AG04450 (cell line): ENCODE results near the gene GAS6. TPM values are rescaled to one million over a fixed set of nuclear protein-coding genes. Genes with fewer than 3 reads are reported as not detected.
"Not testable (repeated sequence)": the region's sequence is repeated elsewhere in the genome, so short reads cannot be mapped to it uniquely, and the experiment has no call there.

Experiments used
- CTCF ChIA-PET: fragments of 300-600, 350-600 bp; formaldehyde crosslinking; extraction: SDS; loops from one replicate; lab custom pipeline; 2022; ENCODE audit warnings: antibody characterized with exemption, inconsistent platforms; lab: Charles Lee
- POLR2A ChIA-PET: fragments of 350-600 bp; formaldehyde crosslinking; extraction: SDS; loops from one replicate; lab custom pipeline; 2021; ENCODE audit warnings: antibody characterized with exemption, inconsistent platforms; lab: Yijun Ruan, JAX
- DNase-seq: peaks from one replicate; pipeline ENCODE4 v3.0.0-alpha.2; 2011; ENCODE audit warnings: low read depth, low spot score
- H3K27ac ChIP-seq: one replicate; pipeline ENCODE4 v1.5.1; 2012; ENCODE audit warnings: low read depth, low read length, control low read depth
- H3K27me3 ChIP-seq: one replicate; pipeline ENCODE4 v1.6.0; 2012; ENCODE audit warnings: low read length; ENCODE audit not compliant: control insufficient read depth, insufficient read depth
- H3K4me3 ChIP-seq: 2 replicates; pipeline ENCODE4 v1.5.1; 2011; ENCODE audit warnings: mild to moderate bottlenecking, low read depth, low read length, control low read depth
- H3K9me3 ChIP-seq: 2 replicates; pipeline ENCODE4 v1.5.1; 2012; ENCODE audit warnings: low read length; ENCODE audit not compliant: control insufficient read depth, insufficient read depth
- polyA plus RNA-seq: library from polyadenylated mRNA; depleted of rRNA; stranded (reverse); fragments of >200 nt; gene quantifications from 2 replicates; pipeline ENCODE4 v1.2.3, GENCODE V29; 2011
- TF ChIP-seq, protein P1 (sequence below): IDR thresholded peaks from 2 replicates; pipeline ENCODE4 v1.5.1; 2011; ENCODE audit warnings: low read depth, low read length, control low read depth, inconsistent platforms

GAS6 gene
- polyA plus RNA-seq, 1 experiment: 356 TPM

DNA sequence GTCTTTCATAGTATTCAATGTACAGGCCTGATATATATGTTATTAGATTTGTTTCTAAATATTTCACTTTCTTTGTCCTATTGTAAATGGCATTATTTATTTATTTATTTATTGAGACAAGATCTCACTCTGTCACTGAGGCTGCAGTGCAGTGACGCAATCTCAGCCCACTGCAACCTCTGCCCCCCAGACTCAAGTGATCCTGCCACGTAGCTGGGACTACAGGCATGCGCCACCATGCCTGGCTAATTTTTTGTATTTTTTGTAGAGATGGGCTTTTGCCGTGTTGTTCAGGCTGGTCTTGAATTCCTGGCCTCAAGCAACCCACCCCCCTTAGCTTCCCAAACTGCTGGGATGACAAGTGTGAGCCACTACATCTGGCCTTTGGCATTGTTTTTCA lies 5.4 kb upstream of the GAS6 start:
- TF ChIP-seq, protein P1, sequence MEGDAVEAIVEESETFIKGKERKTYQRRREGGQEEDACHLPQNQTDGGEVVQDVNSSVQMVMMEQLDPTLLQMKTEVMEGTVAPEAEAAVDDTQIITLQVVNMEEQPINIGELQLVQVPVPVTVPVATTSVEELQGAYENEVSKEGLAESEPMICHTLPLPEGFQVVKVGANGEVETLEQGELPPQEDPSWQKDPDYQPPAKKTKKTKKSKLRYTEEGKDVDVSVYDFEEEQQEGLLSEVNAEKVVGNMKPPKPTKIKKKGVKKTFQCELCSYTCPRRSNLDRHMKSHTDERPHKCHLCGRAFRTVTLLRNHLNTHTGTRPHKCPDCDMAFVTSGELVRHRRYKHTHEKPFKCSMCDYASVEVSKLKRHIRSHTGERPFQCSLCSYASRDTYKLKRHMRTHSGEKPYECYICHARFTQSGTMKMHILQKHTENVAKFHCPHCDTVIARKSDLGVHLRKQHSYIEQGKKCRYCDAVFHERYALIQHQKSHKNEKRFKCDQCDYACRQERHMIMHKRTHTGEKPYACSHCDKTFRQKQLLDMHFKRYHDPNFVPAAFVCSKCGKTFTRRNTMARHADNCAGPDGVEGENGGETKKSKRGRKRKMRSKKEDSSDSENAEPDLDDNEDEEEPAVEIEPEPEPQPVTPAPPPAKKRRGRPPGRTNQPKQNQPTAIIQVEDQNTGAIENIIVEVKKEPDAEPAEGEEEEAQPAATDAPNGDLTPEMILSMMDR: no peak
- POLR2A ChIA-PET: interaction anchor here (0.5 kb wide), 1 partner anchor 376 kb away, joined by 3 read pairs; no protein-coding TSS in a partner anchor
- CTCF ChIA-PET: no interaction called here
- Histone ChIP-seq H3K27me3 (no peaks in the 10 kb centered on the region), H3K27ac (no peak overlapping the region), H3K4me3 (no peak overlapping the region), H3K9me3 (no peaks in the 10 kb centered on the region; the same call in 1 of the 2 replicates)
- no peak for DNase-seq

GRCh38 chr13:113867913-113868312 lies 4.0 kb upstream of the GAS6 start:
- CTCF ChIA-PET, H3K27ac ChIP-seq, H3K27me3 ChIP-seq, POLR2A ChIA-PET, H3K9me3 ChIP-seq, DNase-seq, H3K4me3 ChIP-seq: not testable (repeated sequence)

DNA sequence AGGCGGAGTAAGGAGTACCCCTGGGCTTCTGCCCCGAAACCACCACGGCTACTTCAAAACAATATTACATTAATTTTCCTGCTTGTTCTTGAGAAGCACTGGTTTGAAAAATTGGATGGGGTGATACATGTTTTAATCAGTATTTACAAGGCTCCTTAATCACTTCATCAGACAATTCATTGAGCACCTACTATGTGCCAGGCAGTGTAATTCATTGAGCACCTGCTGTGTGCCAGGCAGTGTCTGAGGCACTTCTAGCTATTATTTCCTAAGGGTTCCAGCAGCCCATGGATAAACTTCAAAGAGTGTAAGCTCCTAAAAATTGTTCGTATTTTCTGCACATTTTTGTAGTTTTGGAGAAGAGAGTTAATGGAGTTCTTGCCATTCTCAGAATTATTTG lies 1.6 kb upstream of the GAS6 start:
- H3K27ac ChIP-seq: no peak overlapping the region
- H3K9me3 ChIP-seq: peaks cover 6% of the 10 kb centered on the region; the same call in 1 of the 2 replicates
- no peaks in the 10 kb centered on the region for H3K27me3 ChIP-seq
- H3K4me3 ChIP-seq: no peak overlapping the region
- DNase-seq: no peak
- CTCF ChIA-PET: no interaction called here
- POLR2A ChIA-PET: interaction anchor here (1.1 kb wide), 1 partner anchor 30 kb away, joined by 3 read pairs; no protein-coding TSS in a partner anchor
- TF ChIP-seq, protein P1: no peak

- no peak for DNase-seq
- TF ChIP-seq, protein P1: no peak
- Histone ChIP-seq H3K9me3 (peaks cover 6% of the 10 kb centered on the region; the same call in 1 of the 2 replicates), H3K27ac (peak overlapping the region; percentile 78), H3K4me3 (peak overlapping the region; percentile 82), H3K27me3 (no peaks in the 10 kb centered on the region)
- ChIA-PET CTCF (no interaction called here), POLR2A (interaction anchor here (1.1 kb wide), 1 partner anchor 31 kb away, joined by 3 read pairs; no protein-coding TSS in a partner anchor)
These were observed 506 bp upstream of the GAS6 start for GRCh38 chr13:113864273-113864890.

DNA sequence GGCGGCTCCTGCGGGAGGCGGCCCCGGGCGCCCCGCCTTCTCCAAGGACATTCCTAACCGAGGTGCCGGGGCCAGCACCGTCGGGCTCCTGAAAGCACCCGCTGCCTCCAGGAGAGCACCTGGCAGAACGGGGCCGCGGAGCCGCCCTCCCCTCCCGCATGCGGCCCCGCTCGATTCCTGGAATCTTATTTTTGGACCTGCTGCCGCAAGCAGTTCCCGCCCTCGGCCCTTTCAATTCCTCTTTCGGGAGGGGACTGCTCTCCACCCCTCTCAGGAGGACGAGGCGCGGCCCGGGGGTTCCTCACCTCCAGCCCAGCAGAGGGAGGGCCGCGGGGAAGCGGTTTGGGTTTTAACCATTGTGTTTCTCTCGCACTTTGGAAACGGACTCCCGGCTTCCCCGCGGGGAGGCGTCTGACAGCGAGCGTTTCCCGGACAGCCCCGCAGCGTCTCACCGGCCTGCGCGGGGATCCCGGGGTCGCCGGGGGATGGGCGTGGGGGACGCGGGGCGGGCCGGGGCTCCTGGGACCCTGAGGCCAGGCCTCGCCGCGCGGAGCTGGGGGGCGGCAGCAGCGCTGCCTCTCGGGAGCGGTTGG lies 849 bp downstream of the GAS6 start:
- Histone ChIP-seq H3K4me3 (peak overlapping the region; percentile 82), H3K27ac (peak overlapping the region; percentile 84), H3K9me3 (peaks cover 6% of the 10 kb centered on the region; the same call in 1 of the 2 replicates), H3K27me3 (no peaks in the 10 kb centered on the region)
- DNase-seq: no peak
- POLR2A ChIA-PET: interaction anchor here (0.6 to 1.5 kb wide), 2 partner anchors 23 to 45 kb away, joined by 3 to 6 read pairs; no protein-coding TSS in a partner anchor
- TF ChIP-seq, protein P1: no peak
- CTCF ChIA-PET: no interaction called here
